Hematopoietic multipotent progenitor cell (in vitro differentiated cells): Measurements from ENCODE around the gene KCTD16. TPM values are rescaled to one million over a fixed set of nuclear protein-coding genes. Genes with fewer than 3 reads are reported as not detected.

Source experiments
- DNase-seq, 3 donors: peaks; one replicate each; pipeline ENCODE4 v3.0.0-alpha.2; 2011 to 2015; ENCODE audit warnings: low read depth in 2 of 3, low spot score in 2 of 3
- small RNA-seq: library from RNA; depleted of rRNA; stranded (forward); fragments of <200 nt; gene quantifications from one replicate; pipeline ENCODE3, GENCODE V24; 2012
- total RNA-seq: library from RNA; depleted of rRNA; stranded (reverse); fragments of >200 nt; gene quantifications from one replicate; pipeline ENCODE4 v1.2.3, GENCODE V29; 2012

Gene KCTD16
- total RNA-seq, 1 donor, result under 0.01 TPM

DNA sequence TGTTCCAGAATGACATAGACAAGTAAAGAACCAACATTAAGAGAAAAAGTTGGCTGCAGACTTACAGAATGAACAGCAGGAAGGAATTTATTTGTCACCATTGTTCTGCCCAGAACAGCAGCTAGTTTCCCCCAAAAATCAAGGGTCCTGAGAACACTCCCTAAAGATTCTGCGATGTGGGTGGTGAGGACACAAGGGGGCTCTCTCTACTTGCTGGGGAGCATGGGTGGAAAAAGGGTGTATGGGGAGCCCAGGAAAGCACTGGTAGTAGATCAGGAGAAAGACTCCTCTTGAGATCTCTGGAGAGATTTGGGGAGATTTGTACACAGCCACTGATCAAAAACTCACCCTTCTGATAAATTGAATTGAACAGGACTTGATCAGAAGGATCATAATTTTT is 316.5 kb downstream of the KCTD16 start:
- no peak for DNase-seq

DNA sequence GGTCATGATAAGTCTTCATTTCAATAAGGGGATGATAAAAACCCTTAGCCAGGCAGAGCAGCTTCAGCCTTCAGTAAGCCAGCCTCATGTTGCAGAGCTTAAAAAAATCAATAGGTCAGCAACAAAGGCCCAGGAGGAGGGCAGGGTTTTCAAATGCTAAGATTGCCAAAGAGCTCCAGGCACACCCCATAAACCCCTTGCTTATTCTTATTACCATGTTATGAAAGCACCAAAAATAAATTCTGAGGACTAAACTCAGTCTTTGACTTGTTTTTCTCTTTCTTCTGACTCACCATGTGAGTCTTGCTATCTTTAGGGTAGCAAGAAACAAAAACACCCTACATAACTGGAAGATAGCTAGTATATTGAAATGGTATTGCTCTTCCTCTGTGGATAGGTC is 317.1 kb downstream of the KCTD16 start:
- no peak for DNase-seq

DNA sequence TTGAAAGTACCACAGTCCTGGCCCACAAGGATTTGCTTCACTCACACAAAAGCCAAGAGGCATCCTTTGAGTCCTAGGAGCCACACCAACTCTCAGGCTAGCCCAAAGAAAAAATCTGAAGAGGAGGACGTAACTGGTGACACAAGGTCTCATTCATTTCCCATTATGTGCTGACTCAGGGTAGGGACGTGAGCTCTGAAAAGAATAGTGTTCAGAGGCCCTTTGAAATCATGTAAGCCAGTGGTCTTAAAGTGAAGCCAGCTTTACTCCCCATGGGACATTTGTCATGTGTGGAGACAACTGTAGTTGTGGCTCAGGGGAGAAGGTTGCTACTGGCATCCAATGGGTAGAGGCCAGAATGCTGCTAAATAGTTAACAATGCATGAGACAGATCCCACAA is 332.4 kb downstream of the KCTD16 start:
- no peak for DNase-seq

DNA sequence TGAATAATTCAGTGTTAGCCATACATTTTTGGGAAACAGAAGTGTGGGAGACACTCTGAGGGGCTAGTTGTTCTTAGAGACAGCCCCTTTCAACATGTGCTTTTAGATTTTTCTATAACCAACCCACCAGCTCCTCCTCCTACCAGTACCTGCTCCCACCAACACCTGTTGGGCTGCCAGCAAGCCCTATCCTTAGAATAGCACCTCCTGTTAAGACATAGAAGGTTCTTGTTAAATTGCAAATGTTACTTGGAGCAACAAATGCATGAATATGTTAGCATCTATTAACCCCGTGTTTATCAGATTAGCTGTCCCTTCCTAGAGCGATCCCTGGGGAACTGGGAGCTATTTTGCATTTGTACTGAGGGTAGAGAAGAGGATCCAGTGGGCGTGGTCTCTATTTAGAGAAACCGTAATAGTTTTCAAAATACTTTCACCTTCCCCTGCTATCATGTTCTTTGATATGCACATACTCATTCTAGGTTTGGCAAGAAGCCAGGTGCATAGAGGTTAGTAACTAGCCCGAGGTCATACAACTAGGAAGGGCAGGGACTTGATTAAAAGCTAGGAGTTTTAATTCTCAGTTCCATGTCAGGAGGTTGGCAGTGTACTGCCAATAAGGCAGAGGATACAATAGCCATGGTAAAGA is 334.4 kb downstream of the KCTD16 start:
- DNase-seq, result no peak

DNA sequence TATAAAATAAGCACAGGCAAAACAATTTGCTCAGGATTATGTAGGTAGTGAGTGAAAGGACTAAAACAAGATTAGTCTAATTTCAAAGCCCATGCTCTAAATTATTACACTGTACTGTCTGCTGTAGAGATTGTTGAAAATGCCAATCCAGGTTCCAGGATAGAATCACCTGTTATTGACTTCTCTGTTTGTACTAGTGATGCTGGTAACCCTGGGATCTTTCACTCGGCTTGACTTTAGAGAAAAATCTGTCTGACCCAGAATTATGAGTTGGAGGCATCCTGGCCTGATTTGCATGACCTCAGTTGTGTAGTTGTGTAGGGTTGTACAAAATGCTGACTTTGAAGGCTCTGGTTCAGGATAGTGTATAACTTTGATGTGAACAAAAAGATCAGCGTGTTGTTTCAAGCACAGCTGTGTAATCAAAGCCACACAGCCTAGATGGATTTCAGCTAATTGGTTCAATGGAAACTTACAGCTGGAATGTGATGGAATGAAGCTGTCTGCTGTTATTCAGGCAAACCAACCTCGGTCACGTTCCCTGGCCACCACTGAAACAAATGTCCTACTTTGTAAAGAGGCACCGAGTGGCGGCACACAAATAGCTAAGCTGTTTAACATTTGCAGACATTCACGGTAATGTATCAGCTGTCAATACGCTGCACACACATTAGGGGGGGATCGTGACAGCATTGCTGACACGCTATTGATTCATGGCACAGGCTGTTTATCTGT is 340.3 kb downstream of the KCTD16 start:
- DNase-seq, result no peak

DNA sequence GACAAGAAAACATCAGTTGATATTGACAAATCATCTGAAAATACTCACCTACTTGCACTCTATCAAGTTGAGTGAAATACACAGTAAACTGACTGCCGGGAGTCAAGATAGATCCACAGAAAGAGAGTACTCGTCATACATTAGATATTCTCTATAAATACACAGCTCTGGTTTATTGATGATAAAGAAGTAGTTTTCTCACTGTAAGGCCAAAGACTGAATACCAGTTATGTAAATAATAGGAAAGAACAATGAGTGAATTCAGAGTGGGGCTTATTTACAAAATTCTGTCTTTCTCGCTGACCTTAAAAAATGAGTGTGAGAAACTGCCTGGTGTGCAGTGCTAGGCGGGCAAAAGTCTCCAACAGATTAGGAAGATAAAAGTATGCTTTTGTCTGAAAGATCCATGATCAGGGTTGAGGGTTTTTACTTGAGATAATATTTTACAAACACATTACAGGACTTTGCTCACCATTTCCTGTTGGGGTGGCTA is 341.0 kb downstream of the KCTD16 start:
- DNase-seq, result no peak

DNA sequence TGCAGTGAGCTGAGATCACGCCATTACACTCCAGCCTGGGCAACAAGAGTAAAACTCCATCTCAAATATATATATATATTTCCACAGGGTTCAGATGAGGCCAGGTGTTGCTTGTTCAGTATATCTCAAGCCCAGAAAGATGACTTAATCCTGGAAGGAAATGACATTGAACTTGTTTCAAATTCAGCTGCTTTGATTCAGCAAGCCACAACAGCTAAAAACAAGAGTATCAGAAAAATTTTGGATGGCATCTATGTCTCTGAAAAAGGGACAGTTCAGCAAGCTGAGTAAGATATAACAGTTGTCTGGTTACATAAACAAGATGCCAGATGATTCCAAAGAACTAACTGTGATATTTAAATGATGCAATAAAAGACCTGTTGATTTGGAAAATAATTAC is 352.0 kb downstream of the KCTD16 start:
- no peak for DNase-seq

DNA sequence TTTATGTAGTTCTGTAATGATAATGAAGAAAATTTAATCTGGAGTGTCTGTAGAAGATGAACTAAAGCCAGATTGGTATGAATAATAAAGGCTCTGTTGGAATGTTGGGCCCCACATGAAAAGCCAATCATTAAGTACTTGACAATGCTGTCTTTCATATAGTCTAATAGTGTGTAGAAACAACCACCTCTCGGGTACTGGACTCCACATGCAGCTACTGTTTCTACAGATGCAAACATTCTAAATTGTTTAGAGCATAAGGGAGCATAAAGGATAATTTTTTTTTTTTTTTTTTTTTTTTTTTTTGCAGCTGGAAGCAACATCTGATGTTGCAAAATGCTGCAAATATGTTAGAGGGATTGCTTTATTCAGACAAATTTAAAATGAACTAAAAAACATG is 354.3 kb downstream of the KCTD16 start:
- no peak for DNase-seq

DNA sequence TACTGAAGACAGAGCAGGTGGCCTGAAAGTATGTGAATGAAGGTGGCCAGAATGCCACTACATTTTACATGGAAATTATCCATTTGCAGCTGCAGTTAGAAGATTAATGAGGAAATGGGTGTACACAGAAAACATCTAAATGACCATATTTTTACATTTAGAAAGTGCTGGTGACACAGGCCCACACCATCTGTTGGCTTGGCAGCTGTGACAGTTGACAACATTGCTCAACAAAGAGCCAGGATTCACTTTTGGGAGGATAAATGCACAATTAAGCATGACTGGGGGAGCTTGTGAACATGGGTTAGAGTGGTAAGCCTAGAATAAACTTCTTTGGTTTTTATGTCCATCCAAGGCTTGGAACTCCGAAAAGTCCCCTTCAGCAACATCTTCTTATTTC is 360.5 kb downstream of the KCTD16 start:
- DNase-seq, result no peak

Small RNA genes within 50 kb of the gene (small RNA-seq; reads per million reads assigned to genes)
- gene CKS1BP5, result not detected
- gene RN7SL87P, result not detected

Other genes starting within 250 kb of the KCTD16 start
- 24.8 TPM for gene YIPF5, start 214 bp upstream of the KCTD16 start, total RNA-seq